HEK293 (cell line): ENCODE results near the gene PIGQ.

ENCODE experiments used
- BCL11A ChIP-seq: fragments of 450-650 bp; formaldehyde crosslinking; IDR thresholded peaks from 2 replicates; pipeline ENCODE4 v1.5.1; 2016; ENCODE audit warnings: low read depth, missing biosample characterization, missing genetic modification characterization
- IKZF3 ChIP-seq: fragments of 450-650 bp; IDR thresholded peaks from 2 replicates; pipeline ENCODE4 v1.5.0; 2018; ENCODE audit warnings: missing biosample characterization, mild to moderate bottlenecking, missing genetic modification characterization, moderate library complexity
- MZF1 ChIP-seq: fragments of 450-650 bp; formaldehyde crosslinking; IDR thresholded peaks from 2 replicates; pipeline ENCODE4 v1.5.1; 2017; ENCODE audit warnings: missing biosample characterization, missing genetic modification characterization, borderline replicate concordance
- ZBTB7A ChIP-seq: fragments of 450-650 bp; formaldehyde crosslinking; IDR thresholded peaks from 2 replicates; pipeline ENCODE4 v1.5.1; 2016; ENCODE audit warnings: low read depth, missing biosample characterization, missing genetic modification characterization
- ZIC2 ChIP-seq: fragments of 450-650 bp; formaldehyde crosslinking; IDR thresholded peaks from 2 replicates; pipeline ENCODE4 v1.5.1; 2016; ENCODE audit warnings: missing biosample characterization, missing genetic modification characterization
- ZNF133 ChIP-seq: fragments of 450-650 bp; formaldehyde crosslinking; IDR thresholded peaks from 2 replicates; pipeline ENCODE4 v1.5.1; 2016; ENCODE audit warnings: missing biosample characterization, missing genetic modification characterization
- ZNF19 ChIP-seq: fragments of 450-650 bp; formaldehyde crosslinking; IDR thresholded peaks from 2 replicates; pipeline ENCODE4; 2016; ENCODE audit warnings: missing biosample characterization, missing genetic modification characterization, low read depth
- ZNF239 ChIP-seq: fragments of 450-650 bp; formaldehyde crosslinking; IDR thresholded peaks from 2 replicates; pipeline ENCODE4 v1.5.1; 2016; ENCODE audit warnings: missing biosample characterization, missing genetic modification characterization
- ZNF274 ChIP-seq, 2 experiments: fragments of 200-500 bp in 1 of 2; fragments of 450-650 bp in 1 of 2; sonication (Bioruptor generic) in 1 of 2; formaldehyde crosslinking in 1 of 2; IDR thresholded peaks; 2 replicates each; pipeline versions ENCODE4 v1.5.1 to v1.6.1; 2014 to 2016; ENCODE audit warnings: borderline replicate concordance in 1 of 2, inconsistent platforms in 1 of 2, low read length in 1 of 2, missing biosample characterization in 1 of 2, missing genetic modification characterization in 1 of 2
- ZNF350 ChIP-seq: fragments of 450-650 bp; formaldehyde crosslinking; IDR thresholded peaks from 2 replicates; pipeline ENCODE4 v1.5.0; 2017; ENCODE audit warnings: missing biosample characterization, mild to moderate bottlenecking, missing genetic modification characterization
- ZNF423 ChIP-seq: fragments of 450-650 bp; formaldehyde crosslinking; IDR thresholded peaks from 2 replicates; pipeline ENCODE4 v1.5.1; 2016; ENCODE audit warnings: missing biosample characterization, missing genetic modification characterization
- ZNF707 ChIP-seq: fragments of 450-650 bp; formaldehyde crosslinking; IDR thresholded peaks from 2 replicates; pipeline ENCODE4 v1.5.1; 2016; ENCODE audit warnings: missing biosample characterization, missing genetic modification characterization
- ZNF791 ChIP-seq: fragments of 450-650 bp; formaldehyde crosslinking; IDR thresholded peaks from 2 replicates; pipeline ENCODE4 v1.5.1; 2016; ENCODE audit warnings: missing biosample characterization, missing genetic modification characterization
- ZNF792 ChIP-seq: fragments of 450-650 bp; formaldehyde crosslinking; IDR thresholded peaks from 2 replicates; pipeline ENCODE4 v1.5.1; 2016; ENCODE audit warnings: missing biosample characterization, missing genetic modification characterization
- ZNF830 ChIP-seq: fragments of 450-650 bp; IDR thresholded peaks from 2 replicates; pipeline ENCODE4 v1.5.0; 2018; ENCODE audit warnings: missing biosample characterization, missing genetic modification characterization, low read depth, mild to moderate bottlenecking, moderate library complexity
- TF ChIP-seq, protein P1 (sequence below): fragments of 450-650 bp; formaldehyde crosslinking; IDR thresholded peaks from 2 replicates; pipeline ENCODE4 v1.5.1; 2016; ENCODE audit warnings: missing biosample characterization, missing genetic modification characterization
- TF ChIP-seq, protein P2 (sequence below): fragments of 450-650 bp; formaldehyde crosslinking; IDR thresholded peaks from 2 replicates; pipeline ENCODE4 v1.5.1; 2016; ENCODE audit warnings: missing biosample characterization, missing genetic modification characterization
- TF ChIP-seq, protein P3 (sequence below): fragments of 450-650 bp; formaldehyde crosslinking; IDR thresholded peaks from 2 replicates; pipeline ENCODE4 v1.5.1; 2017; ENCODE audit warnings: missing biosample characterization, missing genetic modification characterization
- TF ChIP-seq, protein P4 (sequence below): fragments of 450-650 bp; formaldehyde crosslinking; IDR thresholded peaks from 2 replicates; pipeline ENCODE4 v1.5.1; 2016; ENCODE audit warnings: missing biosample characterization, missing genetic modification characterization, low read depth
- TF ChIP-seq, protein P5 (sequence below): fragments of 450-650 bp; formaldehyde crosslinking; IDR thresholded peaks from 2 replicates; pipeline ENCODE4 v1.5.1; 2017; ENCODE audit warnings: missing biosample characterization, missing genetic modification characterization
- TF ChIP-seq, protein P6 (sequence below): fragments of 450-650 bp; formaldehyde crosslinking; IDR thresholded peaks from 2 replicates; pipeline ENCODE4 v1.5.1; 2016; ENCODE audit warnings: missing biosample characterization, missing genetic modification characterization
- TF ChIP-seq, protein P7 (sequence below): fragments of 450-650 bp; formaldehyde crosslinking; IDR thresholded peaks from 2 replicates; pipeline ENCODE4 v1.5.1; 2017; ENCODE audit warnings: missing biosample characterization, missing genetic modification characterization
- TF ChIP-seq, protein P8 (sequence below): fragments of 450-650 bp; formaldehyde crosslinking; IDR thresholded peaks from 2 replicates; pipeline ENCODE4 v1.5.1; 2016; ENCODE audit warnings: missing biosample characterization, missing genetic modification characterization
- TF ChIP-seq, protein P9 (sequence below): fragments of 450-650 bp; formaldehyde crosslinking; IDR thresholded peaks from 2 replicates; pipeline ENCODE4 v1.5.1; 2017; ENCODE audit warnings: missing biosample characterization, missing genetic modification characterization

PIGQ gene

DNA sequence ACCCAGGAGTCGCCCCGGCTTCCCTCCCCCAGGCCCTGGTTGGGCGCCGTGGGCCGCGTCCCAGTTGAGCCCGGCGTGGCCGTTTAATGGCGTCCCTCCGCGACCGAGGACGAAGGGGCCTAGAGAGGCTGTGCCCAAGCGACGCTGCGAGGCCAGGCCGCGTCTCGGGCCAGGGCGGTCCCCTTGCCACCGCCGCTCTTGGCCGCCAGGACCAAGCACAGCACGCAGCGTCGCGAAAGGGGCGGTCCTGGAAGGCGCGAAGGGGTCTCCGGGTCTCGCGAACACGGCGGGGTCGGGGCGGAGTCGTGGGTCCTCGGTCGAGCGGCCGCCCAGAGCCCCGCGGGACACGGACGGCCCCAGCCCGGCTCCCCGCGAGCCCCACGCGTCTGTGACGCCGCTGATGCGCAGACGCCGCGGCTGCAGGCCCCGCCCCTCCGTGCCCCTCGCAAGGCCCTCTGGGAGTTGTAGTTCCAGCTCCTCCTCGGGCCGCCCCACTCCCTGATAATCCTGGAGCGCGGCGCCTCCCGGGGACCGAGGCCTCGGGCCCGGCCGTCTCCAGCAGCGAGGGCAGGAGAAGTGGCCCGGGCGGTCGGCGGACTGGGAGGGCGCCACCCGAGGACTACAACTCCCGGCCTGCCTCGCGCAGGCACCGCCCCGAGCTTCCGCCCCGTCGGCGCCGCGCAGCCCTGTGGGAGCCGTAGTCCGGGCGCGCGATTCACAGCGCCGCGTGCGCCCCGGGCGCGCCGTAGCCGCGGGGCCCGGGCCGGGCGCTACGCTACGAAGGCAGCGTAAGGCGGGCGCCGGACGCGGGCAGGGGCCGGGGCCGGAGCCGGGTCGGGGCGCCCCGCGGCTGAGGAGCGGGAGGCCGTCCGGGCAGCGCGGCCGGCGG is 42.5 kb upstream of the PIGQ start, which contains the start of gene CAPN15 (continued):
- TF ChIP-seq, protein P1, sequence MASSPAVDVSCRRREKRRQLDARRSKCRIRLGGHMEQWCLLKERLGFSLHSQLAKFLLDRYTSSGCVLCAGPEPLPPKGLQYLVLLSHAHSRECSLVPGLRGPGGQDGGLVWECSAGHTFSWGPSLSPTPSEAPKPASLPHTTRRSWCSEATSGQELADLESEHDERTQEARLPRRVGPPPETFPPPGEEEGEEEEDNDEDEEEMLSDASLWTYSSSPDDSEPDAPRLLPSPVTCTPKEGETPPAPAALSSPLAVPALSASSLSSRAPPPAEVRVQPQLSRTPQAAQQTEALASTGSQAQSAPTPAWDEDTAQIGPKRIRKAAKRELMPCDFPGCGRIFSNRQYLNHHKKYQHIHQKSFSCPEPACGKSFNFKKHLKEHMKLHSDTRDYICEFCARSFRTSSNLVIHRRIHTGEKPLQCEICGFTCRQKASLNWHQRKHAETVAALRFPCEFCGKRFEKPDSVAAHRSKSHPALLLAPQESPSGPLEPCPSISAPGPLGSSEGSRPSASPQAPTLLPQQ (tag by site-specific recombination): peak; percentile 69; the same call in 1 of the 2 replicates
- TF ChIP-seq ZNF19 (tag by site-specific recombination) (no peak), ZNF792 (tag by site-specific recombination) (peak; percentile 66; the same call in 1 of the 2 replicates), ZBTB7A (tag by site-specific recombination) (peak; percentile 12; the same call in 1 of the 2 replicates), ZNF133 (tag by site-specific recombination) (no peak), ZNF707 (tag by site-specific recombination) (no peak), BCL11A (no peak), ZIC2 (tag by site-specific recombination) (no peak), ZNF791 (tag by site-specific recombination) (no peak), ZNF239 (tag by site-specific recombination) (no peak), IKZF3 (tag by site-specific recombination) (peak; percentile 96), ZNF423 (no peak), ZNF274 (IDR thresholded peaks at IDR 0.05; ENCODE audit: low read length) (no peak), ZNF274 (tag by site-specific recombination; IDR thresholded peaks at IDR 0.05; ENCODE audit: borderline replicate concordance) (no peak), ZNF830 (no peak), MZF1 (no peak), ZNF350 (tag by site-specific recombination) (no peak)
- TF ChIP-seq, protein P2, sequence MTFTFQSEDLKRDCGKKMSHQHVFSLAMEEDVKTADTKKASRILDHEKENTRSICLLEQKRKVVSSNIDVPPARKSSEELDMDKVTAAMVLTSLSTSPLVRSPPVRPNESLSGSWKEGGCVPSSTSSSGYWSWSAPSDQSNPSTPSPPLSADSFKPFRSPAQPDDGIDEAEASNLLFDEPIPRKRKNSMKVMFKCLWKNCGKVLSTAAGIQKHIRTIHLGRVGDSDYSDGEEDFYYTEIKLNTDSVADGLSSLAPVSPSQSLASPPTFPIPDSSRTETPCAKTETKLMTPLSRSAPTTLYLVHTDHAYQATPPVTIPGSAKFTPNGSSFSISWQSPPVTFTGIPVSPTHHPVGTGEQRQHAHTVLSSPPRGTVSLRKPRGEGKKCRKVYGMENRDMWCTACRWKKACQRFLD (tag by site-specific recombination): no peak
- TF ChIP-seq, protein P3, sequence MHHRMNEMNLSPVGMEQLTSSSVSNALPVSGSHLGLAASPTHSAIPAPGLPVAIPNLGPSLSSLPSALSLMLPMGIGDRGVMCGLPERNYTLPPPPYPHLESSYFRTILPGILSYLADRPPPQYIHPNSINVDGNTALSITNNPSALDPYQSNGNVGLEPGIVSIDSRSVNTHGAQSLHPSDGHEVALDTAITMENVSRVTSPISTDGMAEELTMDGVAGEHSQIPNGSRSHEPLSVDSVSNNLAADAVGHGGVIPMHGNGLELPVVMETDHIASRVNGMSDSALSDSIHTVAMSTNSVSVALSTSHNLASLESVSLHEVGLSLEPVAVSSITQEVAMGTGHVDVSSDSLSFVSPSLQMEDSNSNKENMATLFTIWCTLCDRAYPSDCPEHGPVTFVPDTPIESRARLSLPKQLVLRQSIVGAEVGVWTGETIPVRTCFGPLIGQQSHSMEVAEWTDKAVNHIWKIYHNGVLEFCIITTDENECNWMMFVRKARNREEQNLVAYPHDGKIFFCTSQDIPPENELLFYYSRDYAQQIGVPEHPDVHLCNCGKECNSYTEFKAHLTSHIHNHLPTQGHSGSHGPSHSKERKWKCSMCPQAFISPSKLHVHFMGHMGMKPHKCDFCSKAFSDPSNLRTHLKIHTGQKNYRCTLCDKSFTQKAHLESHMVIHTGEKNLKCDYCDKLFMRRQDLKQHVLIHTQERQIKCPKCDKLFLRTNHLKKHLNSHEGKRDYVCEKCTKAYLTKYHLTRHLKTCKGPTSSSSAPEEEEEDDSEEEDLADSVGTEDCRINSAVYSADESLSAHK (tag by site-specific recombination): peak; percentile 33; the same call in 1 of the 2 replicates
- TF ChIP-seq, protein P4, sequence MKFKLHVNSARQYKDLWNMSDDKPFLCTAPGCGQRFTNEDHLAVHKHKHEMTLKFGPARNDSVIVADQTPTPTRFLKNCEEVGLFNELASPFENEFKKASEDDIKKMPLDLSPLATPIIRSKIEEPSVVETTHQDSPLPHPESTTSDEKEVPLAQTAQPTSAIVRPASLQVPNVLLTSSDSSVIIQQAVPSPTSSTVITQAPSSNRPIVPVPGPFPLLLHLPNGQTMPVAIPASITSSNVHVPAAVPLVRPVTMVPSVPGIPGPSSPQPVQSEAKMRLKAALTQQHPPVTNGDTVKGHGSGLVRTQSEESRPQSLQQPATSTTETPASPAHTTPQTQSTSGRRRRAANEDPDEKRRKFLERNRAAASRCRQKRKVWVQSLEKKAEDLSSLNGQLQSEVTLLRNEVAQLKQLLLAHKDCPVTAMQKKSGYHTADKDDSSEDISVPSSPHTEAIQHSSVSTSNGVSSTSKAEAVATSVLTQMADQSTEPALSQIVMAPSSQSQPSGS (tag by site-specific recombination): no peak
- TF ChIP-seq, protein P5, sequence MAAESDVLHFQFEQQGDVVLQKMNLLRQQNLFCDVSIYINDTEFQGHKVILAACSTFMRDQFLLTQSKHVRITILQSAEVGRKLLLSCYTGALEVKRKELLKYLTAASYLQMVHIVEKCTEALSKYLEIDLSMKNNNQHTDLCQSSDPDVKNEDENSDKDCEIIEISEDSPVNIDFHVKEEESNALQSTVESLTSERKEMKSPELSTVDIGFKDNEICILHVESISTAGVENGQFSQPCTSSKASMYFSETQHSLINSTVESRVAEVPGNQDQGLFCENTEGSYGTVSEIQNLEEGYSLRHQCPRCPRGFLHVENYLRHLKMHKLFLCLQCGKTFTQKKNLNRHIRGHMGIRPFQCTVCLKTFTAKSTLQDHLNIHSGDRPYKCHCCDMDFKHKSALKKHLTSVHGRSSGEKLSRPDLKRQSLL: peak; percentile 72
- TF ChIP-seq, protein P6, sequence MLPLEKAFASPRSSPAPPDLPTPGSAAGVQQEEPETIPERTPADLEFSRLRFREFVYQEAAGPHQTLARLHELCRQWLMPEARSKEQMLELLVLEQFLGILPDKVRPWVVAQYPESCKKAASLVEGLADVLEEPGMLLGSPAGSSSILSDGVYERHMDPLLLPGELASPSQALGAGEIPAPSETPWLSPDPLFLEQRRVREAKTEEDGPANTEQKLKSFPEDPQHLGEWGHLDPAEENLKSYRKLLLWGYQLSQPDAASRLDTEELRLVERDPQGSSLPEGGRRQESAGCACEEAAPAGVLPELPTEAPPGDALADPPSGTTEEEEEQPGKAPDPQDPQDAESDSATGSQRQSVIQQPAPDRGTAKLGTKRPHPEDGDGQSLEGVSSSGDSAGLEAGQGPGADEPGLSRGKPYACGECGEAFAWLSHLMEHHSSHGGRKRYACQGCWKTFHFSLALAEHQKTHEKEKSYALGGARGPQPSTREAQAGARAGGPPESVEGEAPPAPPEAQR (tag by site-specific recombination): no peak
- TF ChIP-seq, protein P7, sequence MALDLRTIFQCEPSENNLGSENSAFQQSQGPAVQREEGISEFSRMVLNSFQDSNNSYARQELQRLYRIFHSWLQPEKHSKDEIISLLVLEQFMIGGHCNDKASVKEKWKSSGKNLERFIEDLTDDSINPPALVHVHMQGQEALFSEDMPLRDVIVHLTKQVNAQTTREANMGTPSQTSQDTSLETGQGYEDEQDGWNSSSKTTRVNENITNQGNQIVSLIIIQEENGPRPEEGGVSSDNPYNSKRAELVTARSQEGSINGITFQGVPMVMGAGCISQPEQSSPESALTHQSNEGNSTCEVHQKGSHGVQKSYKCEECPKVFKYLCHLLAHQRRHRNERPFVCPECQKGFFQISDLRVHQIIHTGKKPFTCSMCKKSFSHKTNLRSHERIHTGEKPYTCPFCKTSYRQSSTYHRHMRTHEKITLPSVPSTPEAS (tag by site-specific recombination): no peak
- TF ChIP-seq, protein P8, sequence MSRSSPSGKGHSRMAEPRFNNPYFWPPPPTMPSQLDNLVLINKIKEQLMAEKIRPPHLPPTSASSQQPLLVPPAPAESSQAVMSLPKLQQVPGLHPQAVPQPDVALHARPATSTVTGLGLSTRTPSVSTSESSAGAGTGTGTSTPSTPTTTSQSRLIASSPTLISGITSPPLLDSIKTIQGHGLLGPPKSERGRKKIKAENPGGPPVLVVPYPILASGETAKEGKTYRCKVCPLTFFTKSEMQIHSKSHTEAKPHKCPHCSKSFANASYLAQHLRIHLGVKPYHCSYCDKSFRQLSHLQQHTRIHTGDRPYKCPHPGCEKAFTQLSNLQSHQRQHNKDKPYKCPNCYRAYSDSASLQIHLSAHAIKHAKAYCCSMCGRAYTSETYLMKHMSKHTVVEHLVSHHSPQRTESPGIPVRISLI: no peak
- TF ChIP-seq, protein P9, sequence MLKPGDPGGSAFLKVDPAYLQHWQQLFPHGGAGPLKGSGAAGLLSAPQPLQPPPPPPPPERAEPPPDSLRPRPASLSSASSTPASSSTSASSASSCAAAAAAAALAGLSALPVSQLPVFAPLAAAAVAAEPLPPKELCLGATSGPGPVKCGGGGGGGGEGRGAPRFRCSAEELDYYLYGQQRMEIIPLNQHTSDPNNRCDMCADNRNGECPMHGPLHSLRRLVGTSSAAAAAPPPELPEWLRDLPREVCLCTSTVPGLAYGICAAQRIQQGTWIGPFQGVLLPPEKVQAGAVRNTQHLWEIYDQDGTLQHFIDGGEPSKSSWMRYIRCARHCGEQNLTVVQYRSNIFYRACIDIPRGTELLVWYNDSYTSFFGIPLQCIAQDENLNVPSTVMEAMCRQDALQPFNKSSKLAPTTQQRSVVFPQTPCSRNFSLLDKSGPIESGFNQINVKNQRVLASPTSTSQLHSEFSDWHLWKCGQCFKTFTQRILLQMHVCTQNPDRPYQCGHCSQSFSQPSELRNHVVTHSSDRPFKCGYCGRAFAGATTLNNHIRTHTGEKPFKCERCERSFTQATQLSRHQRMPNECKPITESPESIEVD (tag by site-specific recombination): no peak
